Heart right ventricle (tissue), 16 donors: Measurements from ENCODE around the gene GATA6. TPM values are rescaled to one million over a fixed set of nuclear protein-coding genes. Genes with fewer than 3 reads are reported as not detected.

Experiments
- ATAC-seq, 8 donors: fragments of 200-7000 bp; cut with Tn5 transposase; one replicate each; pipeline ENCODE4 v1.9.1; 2020; ENCODE audit warnings: mild to moderate bottlenecking in 8 of 8, moderate library complexity in 8 of 8, moderate number of reproducible peaks in 1 of 8
- DNase-seq, 2 donors: peaks; one replicate each; pipeline ENCODE4 v3.0.0-alpha.2; 2020
- H3K27ac ChIP-seq, 10 donors: fragments of 200-600 bp; sonication (generic) in 2 of 10; one replicate each; pipeline versions ENCODE4 v1.5.0 to v1.8.0; 2020 to 2022; ENCODE audit warnings: mild to moderate bottlenecking in 3 of 10
- H3K27me3 ChIP-seq, 7 donors: fragments of 200-600 bp; one replicate each; pipeline ENCODE4 v1.8.0; 2021 to 2022; ENCODE audit warnings: mild to moderate bottlenecking in 2 of 7
- H3K36me3 ChIP-seq, 9 donors: fragments of 200-600 bp; sonication (generic) in 1 of 9; one replicate each; pipeline versions ENCODE4 v1.5.0 to v1.8.0; 2020 to 2022; ENCODE audit warnings: mild to moderate bottlenecking in 2 of 9
- H3K4me1 ChIP-seq, 9 donors: fragments of 200-600 bp; sonication (generic) in 1 of 9; one replicate each; pipeline versions ENCODE4 v1.5.0 to v1.8.0; 2020 to 2022; ENCODE audit warnings: mild to moderate bottlenecking in 4 of 9
- H3K4me3 ChIP-seq, 10 donors: fragments of 200-600 bp; sonication (generic) in 2 of 10; one replicate each; pipeline versions ENCODE4 v1.5.0 to v1.8.0; 2020 to 2022; ENCODE audit warnings: mild to moderate bottlenecking in 7 of 10, moderate library complexity in 2 of 10
- H3K9me3 ChIP-seq, 11 donors: fragments of 200-600 bp in 10 of 11; sonication (generic) in 2 of 11; one replicate each; pipeline versions ENCODE4 v1.5.0 to v1.8.0; 2013 to 2022; ENCODE audit warnings: mild to moderate bottlenecking in 2 of 11, control low read depth in 1 of 11, moderate library complexity in 1 of 11
- WGBS, 2 donors: extraction: QIAGEN DNeasy Blood & Tissue Kit; methylation state at CpG; one replicate each; pipeline ENCODE4 v1.1.7; 2013; ENCODE audit warnings: inconsistent platforms in 1 of 2; 5-methylcytosine and 5-hydroxymethylcytosine counted together
- intact Hi-C, 10 donors: fragments of 100-400 bp; cut with DNase I; formaldehyde crosslinking; loops; one replicate each; pipeline versions ENCODE4 v1.11.1 to v1.14.2; 2022
- polyA plus RNA-seq, 2 donors: library from polyadenylated mRNA; stranded (reverse); fragments of 200-250 nt; gene quantifications; one replicate each; pipeline ENCODE4 v1.2.3, GENCODE V29; 2013
- total RNA-seq, 10 donors: library from RNA; stranded (reverse); fragmentation: NEBNext Ultra II Directional in 3 of 10; extraction: Animal tissue kit (Norgen Biotek cat#: 25700) in 3 of 10; gene quantifications; one replicate each; pipeline versions ENCODE4 v1.2.1 to v1.2.4, GENCODE V29; 2021 to 2023
- TF ChIP-seq, protein P1 (sequence below), 9 donors: fragments of 200-600 bp; sonication (generic) in 2 of 9; IDR thresholded peaks; one replicate each; pipeline versions ENCODE4 v1.5.0 to v1.8.0; 2021 to 2022; ENCODE audit warnings: antibody characterized with exemption in 9 of 9, mild to moderate bottlenecking in 5 of 9, moderate library complexity in 1 of 9
- donor health status: Arrhythmogenic right ventricular cardiomyopathy.
- donor health status: ischemic (EF 13 %, LVEDD 7.1; RV severe dilation, severe dysfunction).
- donor health status: healthy with polysubstance abuse.
- donor health status: DM: no; HTN: yes; CAD: no.
- donor health status: DM: no; HTN: no; CAD: no.
- donor health status: ischemic (EF 25% LVEDD 6.9; RV normal size, moderate dysfunction).
- donor health status: ischemic (EF 25% LVEDD 5.7; RV mildly dilated, moderate dysfunction).
- donor health status: healthy.
- donor health status: DM: yes; HTN: yes; CAD: no.
- donor health status: Ischemic cardiomyopathy.
- donor health status: ischemic (EF 35%, LVEDD 5.7; RV mildly dilated, moderate dysfunction).
- donor health status: nonischemic (EF 11% LVEDD 7.7; RV severe dilation, severe dysfunction).
- donor health status: DM: yes; HTN: yes; CAD: no.
- donor health status: PGD.
- donor health status: ischemic (EF 29% LVEDD 5.4; RV normal size, mild dysfunction).
- donor health status: nonischemic (EF 23%, LVEDD 6.1; RV moderate dilation, normal function).

The GATA6 gene
- total and polyA plus RNA-seq, 12 donors = 36.7 to 99.5 (median 69.0) TPM

DNA sequence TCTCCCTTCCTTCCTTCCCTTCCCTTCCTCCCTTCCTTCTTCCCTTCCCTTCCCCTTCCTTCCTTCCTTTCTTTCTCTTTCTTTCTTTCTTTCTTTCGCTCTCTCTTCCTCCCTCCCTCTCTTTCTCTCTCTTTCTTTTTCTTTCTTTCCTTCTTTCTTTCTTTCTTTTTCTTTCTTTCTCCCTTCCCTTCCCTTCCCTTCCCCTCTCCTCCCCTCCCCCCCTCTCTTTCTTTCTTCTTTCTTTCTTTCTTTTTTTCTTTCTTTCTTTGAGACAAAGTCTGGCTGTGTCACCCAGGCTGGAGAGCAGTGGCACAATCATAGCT is 34.8 kb downstream of the GATA6 start:
- Histone ChIP-seq H3K4me3 (no peak overlapping the region), H3K36me3 (peaks cover 0 to 38% (median 7%) of the 10 kb centered on the region in 9 donors), H3K4me1 (peaks cover 13 to 80% (median 56%) of the 10 kb centered on the region in 9 donors), H3K9me3 (no peaks in the 10 kb centered on the region), H3K27me3 (no peaks in the 10 kb centered on the region), H3K27ac (peak overlapping the region in 3 of 10 donors; percentile 54 to 70 (median 69))
- 94 to 97% methylated on average over 1 of the region's 1 CpG for WGBS, 2 donors
- intact Hi-C loops = no loop called here
- no peak for DNase-seq
- TF ChIP-seq, protein P1, sequence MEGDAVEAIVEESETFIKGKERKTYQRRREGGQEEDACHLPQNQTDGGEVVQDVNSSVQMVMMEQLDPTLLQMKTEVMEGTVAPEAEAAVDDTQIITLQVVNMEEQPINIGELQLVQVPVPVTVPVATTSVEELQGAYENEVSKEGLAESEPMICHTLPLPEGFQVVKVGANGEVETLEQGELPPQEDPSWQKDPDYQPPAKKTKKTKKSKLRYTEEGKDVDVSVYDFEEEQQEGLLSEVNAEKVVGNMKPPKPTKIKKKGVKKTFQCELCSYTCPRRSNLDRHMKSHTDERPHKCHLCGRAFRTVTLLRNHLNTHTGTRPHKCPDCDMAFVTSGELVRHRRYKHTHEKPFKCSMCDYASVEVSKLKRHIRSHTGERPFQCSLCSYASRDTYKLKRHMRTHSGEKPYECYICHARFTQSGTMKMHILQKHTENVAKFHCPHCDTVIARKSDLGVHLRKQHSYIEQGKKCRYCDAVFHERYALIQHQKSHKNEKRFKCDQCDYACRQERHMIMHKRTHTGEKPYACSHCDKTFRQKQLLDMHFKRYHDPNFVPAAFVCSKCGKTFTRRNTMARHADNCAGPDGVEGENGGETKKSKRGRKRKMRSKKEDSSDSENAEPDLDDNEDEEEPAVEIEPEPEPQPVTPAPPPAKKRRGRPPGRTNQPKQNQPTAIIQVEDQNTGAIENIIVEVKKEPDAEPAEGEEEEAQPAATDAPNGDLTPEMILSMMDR (IDR thresholded peaks at IDR 0.05) = no peak
- no peak for ATAC-seq

DNA sequence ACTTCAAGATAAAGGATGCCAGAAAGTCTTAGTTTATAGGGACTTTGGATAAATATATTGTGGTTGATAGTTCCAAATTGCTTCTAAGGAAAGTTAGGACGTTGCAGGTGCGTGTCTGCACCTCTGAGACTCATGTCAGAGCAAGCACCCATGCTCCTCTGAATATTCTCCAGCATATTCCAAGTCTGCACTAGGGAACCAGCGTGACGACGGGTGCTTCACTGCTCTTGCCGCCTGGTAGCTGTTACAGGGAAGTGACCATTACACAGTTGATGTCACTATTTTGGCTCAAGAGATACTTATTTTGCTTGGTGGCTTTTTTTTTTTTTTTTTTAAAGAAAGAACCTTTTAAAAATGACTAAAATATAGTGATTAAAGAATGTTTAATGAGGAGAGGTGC is 35.6 kb downstream of the GATA6 start:
- Histone ChIP-seq H3K36me3 (peaks cover 0 to 35% (median 7%) of the 10 kb centered on the region in 9 donors), H3K4me1 (peaks cover 13 to 75% (median 56%) of the 10 kb centered on the region in 9 donors), H3K27ac (peak overlapping the region in 7 of 10 donors; percentile 16 to 70 (median 45)), H3K27me3 (no peaks in the 10 kb centered on the region), H3K4me3 (no peak overlapping the region), H3K9me3 (no peaks in the 10 kb centered on the region)
- 45 to 55% methylated on average over 6 of the region's 6 CpGs for WGBS, 2 donors
- TF ChIP-seq, protein P1 (IDR thresholded peaks at IDR 0.05) = no peak
- DNase-seq (no peak), ATAC-seq (peak in 2 of 8 donors; percentile 28 to 29)
- intact Hi-C loops = loop anchor here in 1 of 10 donors (5.0 kb wide), 1 partner anchor 1247 kb away; the partner anchor contains the start of gene RIOK3

DNA sequence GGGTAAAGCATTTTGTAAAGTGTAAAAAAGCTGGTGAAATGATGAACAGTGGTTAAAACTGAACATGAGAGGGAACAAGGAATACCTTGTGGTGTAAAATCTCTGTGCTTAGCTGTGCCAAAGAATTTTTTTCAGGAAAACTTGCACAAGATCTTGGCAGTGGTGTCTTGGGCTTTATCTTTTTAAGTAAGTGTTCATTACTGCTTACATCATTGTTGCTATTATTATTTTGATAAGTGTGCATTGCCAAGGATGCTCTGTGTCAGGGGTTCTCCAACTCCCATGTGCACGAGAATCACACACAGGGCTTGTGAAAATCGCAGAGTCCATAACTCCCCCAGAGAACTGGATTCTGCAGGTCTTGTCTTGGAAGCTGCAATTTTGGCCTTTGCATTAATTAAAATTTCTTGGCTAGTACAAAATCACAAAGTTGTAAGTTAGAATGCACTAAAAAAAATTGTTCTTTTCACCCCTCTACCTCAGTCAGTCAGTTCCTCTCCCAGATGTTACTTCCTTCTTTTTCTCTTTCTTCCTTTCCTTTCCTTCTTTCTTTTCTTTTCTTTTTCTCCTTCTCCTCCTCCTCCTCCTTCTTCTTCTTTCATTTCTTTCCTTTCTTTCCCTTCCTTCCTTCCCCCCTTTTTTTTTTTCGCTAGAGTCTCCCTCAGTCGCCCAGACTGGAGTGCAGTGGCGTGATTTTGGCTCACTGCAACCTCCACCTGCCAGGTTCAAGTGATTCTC is 37.8 kb downstream of the GATA6 start:
- Histone ChIP-seq H3K4me1 (peaks cover 13 to 72% (median 48%) of the 10 kb centered on the region in 9 donors), H3K36me3 (peaks cover 0 to 16% (median 1%) of the 10 kb centered on the region in 9 donors), H3K27me3 (no peaks in the 10 kb centered on the region), H3K9me3 (no peaks in the 10 kb centered on the region), H3K27ac (peak overlapping the region in 8 of 10 donors; percentile 12 to 70 (median 51)), H3K4me3 (no peak overlapping the region)
- DNase-seq = no peak
- ATAC-seq = peak in 7 of 8 donors; percentile 29 to 83 (median 56)
- intact Hi-C loops = loop anchor here in 1 of 10 donors (5.0 kb wide), 1 partner anchor 1245 kb away; the partner anchor contains the start of gene RIOK3
- 60 to 66% methylated on average over 5 of the region's 5 CpGs for WGBS, 2 donors
- TF ChIP-seq, protein P1 (IDR thresholded peaks at IDR 0.05) = no peak

DNA sequence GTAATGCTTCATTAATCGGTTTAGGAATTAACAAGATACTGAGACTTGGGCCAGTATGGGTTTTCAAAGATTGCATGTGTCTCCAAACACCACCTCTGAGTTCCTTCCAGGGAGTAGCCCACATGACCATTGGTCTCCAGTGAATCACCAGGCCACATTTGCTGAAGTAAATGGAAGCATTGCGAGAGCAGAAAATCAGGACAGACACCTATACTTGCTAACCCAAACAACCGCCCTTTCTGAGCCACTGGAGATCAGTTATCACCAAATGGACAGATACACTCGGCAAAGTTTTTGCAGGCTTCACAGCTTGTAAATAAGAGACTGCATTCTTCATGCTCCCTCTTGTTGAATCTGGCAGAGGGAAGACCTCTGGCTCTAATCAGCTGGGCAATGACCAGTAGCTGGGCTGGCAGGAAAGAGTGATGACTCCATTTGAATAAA is 40.9 kb downstream of the GATA6 start:
- Histone ChIP-seq H3K4me3 (no peak overlapping the region), H3K9me3 (no peaks in the 10 kb centered on the region), H3K27ac (peak overlapping the region in 8 of 10 donors; percentile 18 to 72 (median 46)), H3K27me3 (no peaks in the 10 kb centered on the region), H3K36me3 (no peaks in the 10 kb centered on the region), H3K4me1 (peaks cover 8 to 72% (median 55%) of the 10 kb centered on the region in 9 donors)
- WGBS, 2 donors = 61 to 62% methylated on average over 4 of the region's 4 CpGs
- ATAC-seq = peak in 3 of 8 donors; percentile 7 to 53 (median 39)
- no peak for DNase-seq
- TF ChIP-seq, protein P1 (IDR thresholded peaks at IDR 0.05) = no peak
- intact Hi-C loops = loop anchor here in 1 of 10 donors (5.0 kb wide), 3 partner anchors 43 to 137 kb away; partner anchors contain the start of gene GATA6
